H54 (cell line): ENCODE measurements around the gene PTPRK.

Source experiments
- DNase-seq: peaks from one replicate; pipeline ENCODE4 v3.0.0; 2011; ENCODE audit warnings: low spot score, mixed read lengths; ENCODE audit not compliant: insufficient read length
- FAIRE-seq: peaks from 3 replicates; lab custom pipeline; 2011; peaks lifted over from hg19 to GRCh38; lab: Jason Lieb, UNC
- POLR2A ChIP-seq: IDR thresholded peaks from 2 replicates; pipeline ENCODE4 v1.6.1; 2011; ENCODE audit warnings: low read depth, mild to moderate bottlenecking, low read length

Gene PTPRK

GRCh38 chr6:128520436-128521281 is at the start of gene PTPRK:
Gene PTPRK, minus strand, starts transcription at chr6:128520599. Its CDS starts 241 bp downstream, at chr6:128520358.
- FAIRE-seq (peak; percentile 23), DNase-seq (peak; percentile 57)
- TF ChIP-seq POLR2A, result peak; percentile 91

- DNase-seq (no peak), FAIRE-seq (no peak)
- no peak for TF ChIP-seq POLR2A
Observed at GRCh38 chr6:128567029-128567428, 46.6 kb upstream of the PTPRK start.

DNA sequence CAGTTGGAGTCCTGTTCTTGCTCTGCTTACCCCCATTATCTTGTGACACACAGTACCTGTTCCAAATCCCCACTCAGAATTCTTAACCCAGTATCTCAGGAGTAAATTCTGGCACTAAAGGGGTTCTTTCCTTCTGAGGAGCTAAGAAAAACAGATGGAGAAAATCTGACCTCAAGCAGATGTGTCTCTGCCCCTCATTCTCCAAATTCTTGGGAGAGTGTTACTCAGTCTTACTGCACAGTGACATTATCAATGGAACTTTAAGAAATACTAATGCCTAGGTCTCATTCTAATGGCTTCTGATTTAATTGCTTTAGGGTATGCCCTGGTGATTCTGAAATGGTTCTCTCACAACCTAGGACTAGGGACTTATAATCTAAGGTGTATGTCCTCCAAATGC is 40.6 kb upstream of the PTPRK start:
- DNase-seq (no peak), FAIRE-seq (no peak)
- TF ChIP-seq POLR2A, result no peak

GRCh38 chr6:128558924-128559323 is 38.5 kb upstream of the PTPRK start:
- DNase-seq (no peak), FAIRE-seq (no peak)
- no peak for TF ChIP-seq POLR2A

DNA sequence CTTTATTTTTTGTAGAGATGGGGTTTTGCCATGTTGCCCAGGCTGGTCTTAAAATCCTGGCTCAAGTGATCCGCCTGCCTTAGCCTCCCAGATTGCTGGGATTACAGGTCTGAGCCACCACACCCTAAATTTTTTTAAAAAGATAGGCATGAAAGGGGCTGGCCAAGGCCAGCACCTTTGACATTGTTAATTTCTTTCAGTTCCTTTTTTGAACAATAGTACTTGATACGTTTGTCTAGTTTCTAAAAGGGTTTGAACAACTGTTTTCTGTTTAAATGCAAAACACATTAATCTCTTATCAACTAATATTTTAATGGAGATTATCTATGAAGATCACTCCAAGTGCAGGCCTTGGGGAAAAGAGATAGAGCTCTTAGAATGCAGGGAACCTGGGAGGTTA is 37.6 kb upstream of the PTPRK start:
- TF ChIP-seq POLR2A, result no peak
- FAIRE-seq (no peak), DNase-seq (no peak)

- TF ChIP-seq POLR2A, result no peak
- FAIRE-seq (no peak), DNase-seq (no peak)
Observed at GRCh38 chr6:128557081-128557480, 36.7 kb upstream of the PTPRK start.

DNA sequence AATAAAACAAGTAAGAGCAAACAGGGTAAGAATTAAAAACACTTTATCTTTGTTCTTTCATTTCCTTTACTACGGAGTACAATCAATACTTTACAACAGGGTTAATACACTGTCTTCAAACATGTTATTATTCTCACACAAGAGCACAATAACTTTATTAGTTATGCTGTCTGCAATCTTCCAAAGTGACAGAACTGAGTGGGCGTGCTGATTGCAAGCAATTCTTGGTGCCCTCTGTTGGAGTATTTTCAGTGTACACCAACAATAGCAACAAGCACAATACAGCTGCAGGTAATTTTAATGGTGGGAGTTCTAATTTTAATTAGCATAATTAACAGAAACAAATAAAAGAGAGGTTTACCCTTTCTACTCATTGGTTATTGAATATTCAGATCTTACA is 33.9 kb upstream of the PTPRK start:
- DNase-seq (no peak), FAIRE-seq (no peak)
- TF ChIP-seq POLR2A, result no peak

- DNase-seq (no peak), FAIRE-seq (no peak)
- no peak for TF ChIP-seq POLR2A
Observed at GRCh38 chr6:128541261-128541660, 20.9 kb upstream of the PTPRK start.

- no peak for TF ChIP-seq POLR2A
- no peak for FAIRE-seq
Observed at GRCh38 chr6:128538763-128539162, 18.4 kb upstream of the PTPRK start.

GRCh38 chr6:128532827-128533226 is 12.4 kb upstream of the PTPRK start:
- FAIRE-seq (no peak), DNase-seq (no peak)
- no peak for TF ChIP-seq POLR2A

More at GRCh38 chr6:128538763-128539162, 18.4 kb upstream of the PTPRK start:
- no peak for DNase-seq

DNA sequence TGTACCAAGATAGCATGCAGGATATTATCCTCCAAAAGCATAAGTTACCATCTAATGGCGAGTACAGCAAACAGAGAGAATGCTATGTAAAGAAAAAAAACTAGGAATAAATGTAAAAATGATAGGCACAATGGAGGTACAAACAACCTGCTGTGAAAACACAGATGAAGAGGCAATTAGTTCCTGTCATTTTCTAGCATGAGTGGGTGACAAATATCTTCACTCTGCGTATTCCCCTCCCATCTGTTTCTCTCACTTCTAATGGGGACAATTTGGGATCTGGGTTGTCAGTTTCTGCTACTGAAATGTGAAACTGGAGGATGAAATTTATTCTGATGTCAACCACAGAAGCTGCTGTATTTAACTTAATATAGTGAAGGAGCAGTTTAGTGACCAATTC is 11.7 kb upstream of the PTPRK start:
- no peak for FAIRE-seq
- no peak for DNase-seq
- TF ChIP-seq POLR2A, result no peak

DNA sequence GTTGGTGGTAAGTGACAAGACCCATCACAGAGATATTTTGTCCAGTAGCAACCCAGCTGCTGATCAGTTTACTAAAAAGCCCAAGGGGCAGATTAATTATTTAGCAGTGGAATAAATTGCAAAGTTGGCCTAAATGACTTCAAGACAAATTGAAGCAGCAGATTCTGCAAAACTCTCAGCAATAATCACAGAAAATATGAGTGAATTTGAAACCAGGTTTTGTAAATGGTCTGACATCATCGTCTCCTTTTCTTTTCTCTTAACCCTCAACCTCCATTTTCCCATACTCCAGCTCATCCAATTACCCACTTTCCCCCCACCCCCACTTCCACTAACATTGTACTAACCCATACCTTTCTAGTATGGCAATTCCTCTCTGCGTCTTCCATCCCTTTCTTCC is 11.3 kb upstream of the PTPRK start:
- no peak for TF ChIP-seq POLR2A

GRCh38 chr6:128528241-128528640 is 7.8 kb upstream of the PTPRK start:
- DNase-seq, result no peak
- TF ChIP-seq POLR2A, result no peak
- FAIRE-seq, result no peak

More for the DNA sequence above, 11.3 kb upstream of the PTPRK start:
- DNase-seq (no peak), FAIRE-seq (no peak)

GRCh38 chr6:128527375-128527774 is 7.0 kb upstream of the PTPRK start:
- no peak for TF ChIP-seq POLR2A
- DNase-seq, result no peak
- FAIRE-seq, result no peak
